Astrocyte (in vitro differentiated cells and primary cell): ENCODE measurements around the gene RPL7L1. TPM values are rescaled to one million over a fixed set of nuclear protein-coding genes. Genes with fewer than 3 reads are reported as not detected.
A peak's percentile ranks its signal among the peaks of the same experiment; 100 is the strongest.

Source experiments
- DNase-seq: peaks from one replicate; pipeline ENCODE4 v3.0.0-alpha.2; 2010; ENCODE audit warnings: low read depth
- FAIRE-seq: peaks from 2 replicates; lab custom pipeline; 2011; peaks lifted over from hg19 to GRCh38; lab: Jason Lieb, UNC
- H2AFZ ChIP-seq: 2 replicates; pipeline ENCODE4 v1.6.0; 2012; ENCODE audit warnings: low read depth, low read length, inconsistent platforms
- H3K27ac ChIP-seq: 2 replicates; pipeline ENCODE4 v1.5.1; 2011; ENCODE audit warnings: low read depth, low read length, inconsistent platforms
- H3K27me3 ChIP-seq: 2 replicates; pipeline ENCODE4 v1.6.0; 2011; ENCODE audit warnings: low read length, inconsistent platforms; ENCODE audit not compliant: insufficient read depth
- H3K36me3 ChIP-seq: 2 replicates; pipeline ENCODE4 v1.5.1; 2011; ENCODE audit warnings: low read length, inconsistent platforms; ENCODE audit not compliant: insufficient read depth
- H3K4me1 ChIP-seq: 2 replicates; pipeline ENCODE4 v1.5.1; 2011; ENCODE audit warnings: low read length, inconsistent platforms; ENCODE audit not compliant: insufficient read depth
- H3K4me2 ChIP-seq: 2 replicates; pipeline ENCODE4 v1.6.0; 2012; ENCODE audit warnings: low read length, inconsistent platforms
- H3K4me3 ChIP-seq: 2 replicates; pipeline ENCODE4 v1.5.1; 2011; ENCODE audit warnings: low read depth, mild to moderate bottlenecking, low read length, inconsistent platforms; ENCODE audit not compliant: insufficient read depth
- H3K79me2 ChIP-seq: 2 replicates; pipeline ENCODE4 v1.6.0; 2012; ENCODE audit warnings: mild to moderate bottlenecking, low read length, inconsistent platforms; ENCODE audit not compliant: insufficient read depth
- H3K9ac ChIP-seq: 2 replicates; pipeline ENCODE4 v1.6.0; 2012; ENCODE audit warnings: mild to moderate bottlenecking, low read length, inconsistent platforms
- H3K9me3 ChIP-seq: 2 replicates; pipeline ENCODE4 v1.5.1; 2012; ENCODE audit warnings: low read depth, mild to moderate bottlenecking, low read length, inconsistent platforms; ENCODE audit not compliant: insufficient read depth
- H4K20me1 ChIP-seq: 2 replicates; pipeline ENCODE4 v1.6.0; 2012; ENCODE audit warnings: low read length, inconsistent platforms; ENCODE audit not compliant: insufficient read depth
- H3K27ac Mint-ChIP-seq: one replicate; pipeline ENCODE4 v1.8.0; 2021; ENCODE audit warnings: mild to moderate bottlenecking, mixed read lengths; ENCODE audit not compliant: unreplicated experiment
- H3K27me3 Mint-ChIP-seq: one replicate; pipeline ENCODE4 v1.8.0; 2021; ENCODE audit warnings: low read depth, mixed read lengths; ENCODE audit not compliant: unreplicated experiment
- H3K36me3 Mint-ChIP-seq: one replicate; pipeline ENCODE4 v1.8.0; 2021; ENCODE audit warnings: low read depth, mixed read lengths; ENCODE audit not compliant: unreplicated experiment
- H3K4me1 Mint-ChIP-seq: one replicate; pipeline ENCODE4 v1.8.0; 2021; ENCODE audit warnings: low read depth, mixed read lengths; ENCODE audit not compliant: unreplicated experiment
- H3K4me3 Mint-ChIP-seq: one replicate; pipeline ENCODE4 v1.8.0; 2021; ENCODE audit warnings: mild to moderate bottlenecking, moderate library complexity, mixed read lengths; ENCODE audit not compliant: unreplicated experiment
- H3K9me3 Mint-ChIP-seq: one replicate; pipeline ENCODE4 v1.8.0; 2021; ENCODE audit warnings: mild to moderate bottlenecking, mixed read lengths; ENCODE audit not compliant: unreplicated experiment
- EZH2 ChIP-seq: IDR thresholded peaks from 2 replicates; pipeline ENCODE4 v1.6.1; 2012; ENCODE audit warnings: mild to moderate bottlenecking, low read length, inconsistent platforms; ENCODE audit not compliant: insufficient read depth
- total RNA-seq: library from RNA; stranded (reverse); gene quantifications from 2 replicates; pipeline ENCODE4 v1.2.1, GENCODE V29; 2021
- TF ChIP-seq, protein P1 (sequence below): IDR thresholded peaks from 2 replicates; pipeline ENCODE4 v1.5.1; 2011; ENCODE audit warnings: low read depth, mild to moderate bottlenecking, inconsistent platforms, low read length, moderate library complexity; ENCODE audit not compliant: insufficient read depth

RPL7L1 gene
- total RNA-seq, 1 donor from 2014 or later: 92.0 TPM

GRCh38 chr6:42928986-42929820 is 49.8 kb downstream of the RPL7L1 start, which contains the start of gene CNPY3:
Gene CNPY3 (plus strand): TSS chr6:42929480. CDS start chr6:42929571, 91 bp downstream.
- H3K36me3 Mint-ChIP-seq: peaks cover 4% of the 10 kb centered on the region
- TF ChIP-seq, protein P1, sequence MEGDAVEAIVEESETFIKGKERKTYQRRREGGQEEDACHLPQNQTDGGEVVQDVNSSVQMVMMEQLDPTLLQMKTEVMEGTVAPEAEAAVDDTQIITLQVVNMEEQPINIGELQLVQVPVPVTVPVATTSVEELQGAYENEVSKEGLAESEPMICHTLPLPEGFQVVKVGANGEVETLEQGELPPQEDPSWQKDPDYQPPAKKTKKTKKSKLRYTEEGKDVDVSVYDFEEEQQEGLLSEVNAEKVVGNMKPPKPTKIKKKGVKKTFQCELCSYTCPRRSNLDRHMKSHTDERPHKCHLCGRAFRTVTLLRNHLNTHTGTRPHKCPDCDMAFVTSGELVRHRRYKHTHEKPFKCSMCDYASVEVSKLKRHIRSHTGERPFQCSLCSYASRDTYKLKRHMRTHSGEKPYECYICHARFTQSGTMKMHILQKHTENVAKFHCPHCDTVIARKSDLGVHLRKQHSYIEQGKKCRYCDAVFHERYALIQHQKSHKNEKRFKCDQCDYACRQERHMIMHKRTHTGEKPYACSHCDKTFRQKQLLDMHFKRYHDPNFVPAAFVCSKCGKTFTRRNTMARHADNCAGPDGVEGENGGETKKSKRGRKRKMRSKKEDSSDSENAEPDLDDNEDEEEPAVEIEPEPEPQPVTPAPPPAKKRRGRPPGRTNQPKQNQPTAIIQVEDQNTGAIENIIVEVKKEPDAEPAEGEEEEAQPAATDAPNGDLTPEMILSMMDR: no peak
- TF ChIP-seq EZH2: no peak
- FAIRE-seq (no peak), DNase-seq (peak; percentile 99)
- H3K4me2 ChIP-seq: peak within 1 kb of the TSS; percentile 92
- H3K79me2 ChIP-seq: peaks cover 37% of the 10 kb centered on the region
- H2AFZ ChIP-seq: peak within 1 kb of the TSS; percentile 84
- H3K4me1 ChIP-seq: peaks cover 10% of the 10 kb centered on the region
- H3K27me3 ChIP-seq: no peaks in the 10 kb centered on the region
- H3K4me3 Mint-ChIP-seq: peak within 1 kb of the TSS; percentile 97
- H3K4me1 Mint-ChIP-seq: peaks cover 4% of the 10 kb centered on the region
- H3K27me3 Mint-ChIP-seq: no peaks in the 10 kb centered on the region
- H3K27ac ChIP-seq: peak within 1 kb of the TSS; percentile 86
- H3K36me3 ChIP-seq: no peaks in the 10 kb centered on the region
- peak within 1 kb of the TSS; percentile 81 for H3K9ac ChIP-seq
- H3K9me3 ChIP-seq: no peaks in the 10 kb centered on the region
- no peaks in the 10 kb centered on the region for H3K9me3 Mint-ChIP-seq
- H3K4me3 ChIP-seq: peak within 1 kb of the TSS; percentile 76
- H4K20me1 ChIP-seq: peaks cover 15% of the 10 kb centered on the region
- peak within 1 kb of the TSS; percentile 95 for H3K27ac Mint-ChIP-seq

- FAIRE-seq (no peak), DNase-seq (peak; percentile 71)
- peak overlapping the region; percentile 84 for H2AFZ ChIP-seq
- peak overlapping the region; percentile 92 for H3K4me2 ChIP-seq
- H3K27ac ChIP-seq: peak overlapping the region; percentile 86
- no peaks in the 10 kb centered on the region for H3K36me3 ChIP-seq
- H3K9ac ChIP-seq: peak overlapping the region; percentile 81
- peaks cover 20% of the 10 kb centered on the region for H4K20me1 ChIP-seq
- peaks cover 10% of the 10 kb centered on the region for H3K4me1 ChIP-seq
- H3K4me3 ChIP-seq: peak overlapping the region; percentile 76
- H3K27ac Mint-ChIP-seq: peak overlapping the region; percentile 86
- H3K4me3 Mint-ChIP-seq: peak overlapping the region; percentile 97
- no peaks in the 10 kb centered on the region for H3K9me3 ChIP-seq
- no peak for TF ChIP-seq EZH2
- TF ChIP-seq, protein P1: no peak
- H3K27me3 ChIP-seq: no peaks in the 10 kb centered on the region
- H3K27me3 Mint-ChIP-seq: no peaks in the 10 kb centered on the region
- H3K9me3 Mint-ChIP-seq: no peaks in the 10 kb centered on the region
- peaks cover 5% of the 10 kb centered on the region for H3K36me3 Mint-ChIP-seq
- peaks cover 4% of the 10 kb centered on the region for H3K4me1 Mint-ChIP-seq
- peaks cover 43% of the 10 kb centered on the region for H3K79me2 ChIP-seq
Measured at GRCh38 chr6:42929821-42930360, 50.5 kb downstream of the RPL7L1 start.
